PC-9 (cell line): ENCODE results near the gene PPIL1. TPM values are rescaled to one million over a fixed set of nuclear protein-coding genes. Genes with fewer than 3 reads are reported as not detected.

Source experiments
- BruUV-seq: library from RNA; stranded (reverse); fragments of 400-500 nt; replicated peaks from 2 replicates; lab custom pipeline; 2021; lab: Mats Ljungman, UMichigan
- CTCF ChIA-PET: fragments of 300-600 bp; sonication (Branson Sonifier 250); formaldehyde crosslinking; loops from one replicate; lab custom pipeline; 2022; ENCODE audit warnings: antibody characterized with exemption; lab: Charles Lee
- POLR2A ChIA-PET: fragments of 300-600 bp; sonication (Branson Sonifier 250); formaldehyde crosslinking; loops from one replicate; lab custom pipeline; 2022; ENCODE audit warnings: antibody characterized with exemption; ENCODE audit not compliant: unreplicated experiment; lab: Charles Lee
- DNase-seq, 2 experiments: peaks; one replicate each; pipeline versions ENCODE4 v3.0.0 to v3.0.0-alpha.2; 2015 to 2022; ENCODE audit warnings: mixed read lengths in 1 of 2
- H2AFZ ChIP-seq: fragments of 200-600 bp; sonication (generic); 2 replicates; pipeline ENCODE4 v1.8.1; 2017; ENCODE audit warnings: antibody characterized with exemption
- H3F3A ChIP-seq: fragments of 200-600 bp; sonication (generic); 2 replicates; pipeline ENCODE4 v1.8.1; 2017; ENCODE audit warnings: antibody characterized with exemption, mild to moderate bottlenecking, low read depth; ENCODE audit not compliant: insufficient read depth
- H3K27ac ChIP-seq: fragments of 200-600 bp; sonication (generic); 2 replicates; pipeline ENCODE4 v1.6.1; 2016; ENCODE audit warnings: mixed run types
- H3K27me3 ChIP-seq: fragments of 200-600 bp; sonication (generic); 2 replicates; pipeline ENCODE4 v1.6.1; 2016; ENCODE audit warnings: low read depth, mixed run types; ENCODE audit not compliant: insufficient read depth
- H3K36me3 ChIP-seq: fragments of 200-600 bp; sonication (generic); 2 replicates; pipeline ENCODE4 v1.6.1; 2016; ENCODE audit warnings: low read depth, mixed run types
- H3K4me1 ChIP-seq: fragments of 200-600 bp; sonication (generic); replicated peaks from 2 replicates; pipeline ENCODE4 v1.6.1; 2016; ENCODE audit warnings: mixed run types; ENCODE audit not compliant: insufficient read depth
- H3K4me2 ChIP-seq: fragments of 200-600 bp; sonication (generic); 2 replicates; pipeline ENCODE4 v1.6.1; 2017; ENCODE audit warnings: mixed run types
- H3K4me3 ChIP-seq: fragments of 200-600 bp; sonication (generic); 2 replicates; pipeline ENCODE4 v1.6.1; 2016; ENCODE audit warnings: mixed run types
- H3K79me2 ChIP-seq: fragments of 200-600 bp; sonication (generic); 2 replicates; pipeline ENCODE4 v1.6.1; 2017; ENCODE audit warnings: low read depth, mixed run types
- H3K9me2 ChIP-seq: fragments of 200-600 bp; sonication (generic); 2 replicates; pipeline ENCODE4 v1.8.1; 2017; ENCODE audit warnings: mild to moderate bottlenecking; ENCODE audit not compliant: insufficient read depth
- H3K9me3 ChIP-seq: fragments of 200-600 bp; sonication (generic); 2 replicates; pipeline ENCODE4 v1.8.1; 2016; ENCODE audit warnings: low read depth; ENCODE audit not compliant: insufficient read depth
- H4K20me1 ChIP-seq: fragments of 200-600 bp; sonication (generic); 2 replicates; pipeline ENCODE4 v1.8.1; 2017; ENCODE audit not compliant: insufficient read depth
- CTCF ChIP-seq: fragments of 200-600 bp; sonication (generic); conservative IDR thresholded peaks from 2 replicates; pipeline ENCODE4 v1.6.1; 2017; ENCODE audit warnings: mixed run types, antibody characterized with exemption, mild to moderate bottlenecking, moderate library complexity
- EZH2 ChIP-seq: fragments of 200-600 bp; sonication (generic); IDR thresholded peaks from 2 replicates; pipeline ENCODE4 v1.8.0; 2017; ENCODE audit warnings: antibody characterized with exemption, low read depth
- intact Hi-C: fragments of 100-400 bp; cut with micrococcal nuclease; formaldehyde crosslinking; loops from one replicate; pipeline ENCODE4 v1.10.0; 2022; ENCODE audit not compliant: unreplicated experiment
- total RNA-seq: library from RNA; stranded (reverse); gene quantifications from 2 replicates; pipeline ENCODE4 v1.2.3, GENCODE V29; 2021

The PPIL1 gene
- total RNA-seq, 1 experiment from 2014 or later: 28.4 TPM

- TF ChIP-seq CTCF (no peak), EZH2 (no peak)
- CTCF ChIA-PET: no interaction called here
- intact Hi-C loops: no loop called here
- no peak overlapping the region for H3K4me3 ChIP-seq
- peaks cover 14% of the 10 kb centered on the region for H3K27me3 ChIP-seq
- no peaks in the 10 kb centered on the region for H3K36me3 ChIP-seq
- H3K9me3 ChIP-seq: no peaks in the 10 kb centered on the region
- no peaks in the 10 kb centered on the region for H3K4me1 ChIP-seq
- H4K20me1 ChIP-seq: no peaks in the 10 kb centered on the region
- no TSS peak for BruUV-seq
- H3K79me2 ChIP-seq: no peaks in the 10 kb centered on the region
- H3F3A ChIP-seq: 0 out of 2 replicates have a peak, but pooled peaks cover 8% of the 10 kb centered on the region
- H3K27ac ChIP-seq: no peak overlapping the region
- POLR2A ChIA-PET: interaction anchor here (0.6 kb wide), 1 partner anchor 77 kb away, joined by 12 read pairs; no protein-coding TSS in a partner anchor
- no peak overlapping the region for H2AFZ ChIP-seq
- DNase-seq: no peak
- no peak overlapping the region for H3K4me2 ChIP-seq
- H3K9me2 ChIP-seq: no peaks in the 10 kb centered on the region
Measured at GRCh38 chr6:36836111-36837021, 38.2 kb downstream of the PPIL1 start.

- TF ChIP-seq EZH2 (no peak), CTCF (no peak)
- Histone ChIP-seq H2AFZ (no peak overlapping the region), H3K27ac (no peak overlapping the region), H3K27me3 (peaks cover 14% of the 10 kb centered on the region), H3K4me2 (no peak overlapping the region), H3K36me3 (no peaks in the 10 kb centered on the region), H3K4me3 (no peak overlapping the region), H3K9me3 (no peaks in the 10 kb centered on the region), H3F3A (no peaks in the 10 kb centered on the region), H3K4me1 (no peaks in the 10 kb centered on the region), H3K79me2 (no peaks in the 10 kb centered on the region), H4K20me1 (no peaks in the 10 kb centered on the region), H3K9me2 (no peaks in the 10 kb centered on the region)
- no peak for DNase-seq
- BruUV-seq: no TSS peak
- CTCF ChIA-PET: interaction anchor here (0.6 kb wide), 1 partner anchor 200 kb away, joined by 3 read pairs; no protein-coding TSS in a partner anchor
- POLR2A ChIA-PET: interaction anchor here (0.7 kb wide), 1 partner anchor 19 kb away, joined by 3 read pairs; no protein-coding TSS in a partner anchor
- intact Hi-C loops: no loop called here
Measured at GRCh38 chr6:36834576-36835341, 39.8 kb downstream of the PPIL1 start.

- POLR2A ChIA-PET: interaction anchor here (0.6 to 0.7 kb wide), 2 partner anchors 43 to 824 kb away, joined by 3 to 6 read pairs; no protein-coding TSS in a partner anchor
- intact Hi-C loops: no loop called here
Measured at GRCh38 chr6:36833182-36833789, 41.3 kb downstream of the PPIL1 start.

More at GRCh38 chr6:36833182-36833789, 41.3 kb downstream of the PPIL1 start:
- H3K79me2 ChIP-seq: no peaks in the 10 kb centered on the region
- H3K4me3 ChIP-seq: no peak overlapping the region
- no peak overlapping the region for H2AFZ ChIP-seq
- no peaks in the 10 kb centered on the region for H3K4me1 ChIP-seq
- BruUV-seq: no TSS peak
- H3K9me2 ChIP-seq: no peaks in the 10 kb centered on the region
- peaks cover 4% of the 10 kb centered on the region for H3K27me3 ChIP-seq
- no peaks in the 10 kb centered on the region for H3K36me3 ChIP-seq
- no peaks in the 10 kb centered on the region for H4K20me1 ChIP-seq
- no peak overlapping the region for H3K4me2 ChIP-seq
- H3K9me3 ChIP-seq: no peaks in the 10 kb centered on the region
- CTCF ChIA-PET: no interaction called here
- no peak for TF ChIP-seq EZH2
- TF ChIP-seq CTCF: no peak
- DNase-seq: no peak
- H3K27ac ChIP-seq: no peak overlapping the region
- no peaks in the 10 kb centered on the region for H3F3A ChIP-seq
